ENCODE measurements around the gene GNE.

Gene GNE

DNA sequence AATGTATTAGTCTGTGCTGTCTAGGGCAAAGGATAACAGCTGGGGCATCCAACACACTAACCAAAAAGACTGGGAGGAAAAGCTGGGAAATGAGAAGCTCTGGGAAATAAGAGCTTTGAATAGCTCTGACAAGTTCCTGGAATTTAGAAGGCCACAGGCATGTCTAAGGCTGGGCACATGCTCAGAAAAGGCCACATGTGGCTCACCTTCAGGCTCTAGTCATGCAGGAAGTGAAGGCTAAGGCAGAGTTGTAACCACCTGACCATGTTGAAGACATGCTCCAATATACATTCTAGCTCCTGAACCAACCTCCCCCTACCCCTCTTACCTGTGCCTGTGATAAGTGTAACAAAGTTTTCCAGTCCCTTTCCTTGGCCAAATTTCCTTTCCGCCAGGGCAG, 35.8 kb downstream of the GNE start:
- Histone ChIP-seq H3K27me3 (ENCODE audit: control insufficient read depth, low read length) (no peaks in the 10 kb centered on the region), H3K36me3 (ENCODE audit: control insufficient read depth, low read length) (peaks cover 89% of the 10 kb centered on the region), H3K27ac (ENCODE audit: low read depth, low read length) (no peak overlapping the region), H3K9me2 (replicated peaks; ENCODE audit: control insufficient read depth, low read length) (no peaks in the 10 kb centered on the region), H3K4me2 (ENCODE audit: low read length) (no peak overlapping the region), H3K79me2 (ENCODE audit: control insufficient read depth, low read length) (peaks cover 4% of the 10 kb centered on the region; the same call in 1 of the 2 replicates), H3F3A (ENCODE audit: control insufficient read depth, insufficient read depth) (peaks cover 3% of the 10 kb centered on the region; the same call in 1 of the 2 replicates), H3K4me1 (ENCODE audit: control insufficient read depth, low read length) (no peaks in the 10 kb centered on the region), H3K9me3 (ENCODE audit: control insufficient read depth, insufficient read depth, low read length) (no peaks in the 10 kb centered on the region; the same call in 1 of the 2 replicates), H4K20me1 (ENCODE audit: control insufficient read depth, insufficient read depth, low read depth, low read length) (no peaks in the 10 kb centered on the region; the same call in 1 of the 2 replicates), H3K4me3 (ENCODE audit: low read length) (no peak overlapping the region)
- TF ChIP-seq, protein P1, sequence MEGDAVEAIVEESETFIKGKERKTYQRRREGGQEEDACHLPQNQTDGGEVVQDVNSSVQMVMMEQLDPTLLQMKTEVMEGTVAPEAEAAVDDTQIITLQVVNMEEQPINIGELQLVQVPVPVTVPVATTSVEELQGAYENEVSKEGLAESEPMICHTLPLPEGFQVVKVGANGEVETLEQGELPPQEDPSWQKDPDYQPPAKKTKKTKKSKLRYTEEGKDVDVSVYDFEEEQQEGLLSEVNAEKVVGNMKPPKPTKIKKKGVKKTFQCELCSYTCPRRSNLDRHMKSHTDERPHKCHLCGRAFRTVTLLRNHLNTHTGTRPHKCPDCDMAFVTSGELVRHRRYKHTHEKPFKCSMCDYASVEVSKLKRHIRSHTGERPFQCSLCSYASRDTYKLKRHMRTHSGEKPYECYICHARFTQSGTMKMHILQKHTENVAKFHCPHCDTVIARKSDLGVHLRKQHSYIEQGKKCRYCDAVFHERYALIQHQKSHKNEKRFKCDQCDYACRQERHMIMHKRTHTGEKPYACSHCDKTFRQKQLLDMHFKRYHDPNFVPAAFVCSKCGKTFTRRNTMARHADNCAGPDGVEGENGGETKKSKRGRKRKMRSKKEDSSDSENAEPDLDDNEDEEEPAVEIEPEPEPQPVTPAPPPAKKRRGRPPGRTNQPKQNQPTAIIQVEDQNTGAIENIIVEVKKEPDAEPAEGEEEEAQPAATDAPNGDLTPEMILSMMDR (IDR thresholded peaks at IDR 0.05; ENCODE audit: low read depth, low read length, poor library complexity, severe bottlenecking) = no peak
- TF ChIP-seq EZH2phosphoT487 (IDR thresholded peaks at IDR 0.05; ENCODE audit: borderline replicate concordance, low read length) = no peak

GRCh38 chr9:36221667-36222066, 36.6 kb downstream of the GNE start:
- no peaks in the 10 kb centered on the region; the same call in 1 of the 2 replicates for H3K9me3 ChIP-seq (ENCODE audit: control insufficient read depth, insufficient read depth, low read length)
- H3K9me2 ChIP-seq (replicated peaks; ENCODE audit: control insufficient read depth, low read length) = no peaks in the 10 kb centered on the region
- H3K4me2 ChIP-seq (ENCODE audit: low read length) = no peak overlapping the region
- H3K4me3 ChIP-seq (ENCODE audit: low read length) = no peak overlapping the region
- H3K27ac ChIP-seq (ENCODE audit: low read depth, low read length) = no peak overlapping the region
- no peaks in the 10 kb centered on the region for H3K27me3 ChIP-seq (ENCODE audit: control insufficient read depth, low read length)
- H3K36me3 ChIP-seq (ENCODE audit: control insufficient read depth, low read length) = peaks cover 89% of the 10 kb centered on the region
- H3K4me1 ChIP-seq (ENCODE audit: control insufficient read depth, low read length) = no peaks in the 10 kb centered on the region
- peaks cover 4% of the 10 kb centered on the region; the same call in 1 of the 2 replicates for H3K79me2 ChIP-seq (ENCODE audit: control insufficient read depth, low read length)
- TF ChIP-seq, protein P1 (IDR thresholded peaks at IDR 0.05; ENCODE audit: low read depth, low read length, poor library complexity, severe bottlenecking) = no peak
- TF ChIP-seq EZH2phosphoT487 (IDR thresholded peaks at IDR 0.05; ENCODE audit: borderline replicate concordance, low read length) = no peak
- peaks cover 3% of the 10 kb centered on the region; the same call in 1 of the 2 replicates for H3F3A ChIP-seq (ENCODE audit: control insufficient read depth, insufficient read depth)
- H4K20me1 ChIP-seq (ENCODE audit: control insufficient read depth, insufficient read depth, low read depth, low read length) = peaks cover 4% of the 10 kb centered on the region; the same call in 1 of the 2 replicates

GRCh38 chr9:36218411-36218901, 39.8 kb downstream of the GNE start:
- H3F3A ChIP-seq (ENCODE audit: control insufficient read depth, insufficient read depth) = peaks cover 9% of the 10 kb centered on the region
- H3K27ac ChIP-seq (ENCODE audit: low read depth, low read length) = no peak overlapping the region
- no peaks in the 10 kb centered on the region for H3K4me1 ChIP-seq (ENCODE audit: control insufficient read depth, low read length)
- peaks cover 89% of the 10 kb centered on the region for H3K36me3 ChIP-seq (ENCODE audit: control insufficient read depth, low read length)
- peaks cover 5% of the 10 kb centered on the region; the same call in 1 of the 2 replicates for H4K20me1 ChIP-seq (ENCODE audit: control insufficient read depth, insufficient read depth, low read depth, low read length)
- H3K9me3 ChIP-seq (ENCODE audit: control insufficient read depth, insufficient read depth, low read length) = no peaks in the 10 kb centered on the region; the same call in 1 of the 2 replicates
- H3K4me2 ChIP-seq (ENCODE audit: low read length) = no peak overlapping the region
- TF ChIP-seq, protein P1 (IDR thresholded peaks at IDR 0.05; ENCODE audit: low read depth, low read length, poor library complexity, severe bottlenecking) = no peak
- no peak for TF ChIP-seq EZH2phosphoT487 (IDR thresholded peaks at IDR 0.05; ENCODE audit: borderline replicate concordance, low read length)
- no peaks in the 10 kb centered on the region for H3K27me3 ChIP-seq (ENCODE audit: control insufficient read depth, low read length)
- no peaks in the 10 kb centered on the region for H3K9me2 ChIP-seq (replicated peaks; ENCODE audit: control insufficient read depth, low read length)
- H3K4me3 ChIP-seq (ENCODE audit: low read length) = no peak overlapping the region
- H3K79me2 ChIP-seq (ENCODE audit: control insufficient read depth, low read length) = peaks cover 6% of the 10 kb centered on the region

All from DOHH2 (cell line).